HG03066 (cell line): ENCODE data around the gene EXOC3.
"Not testable (repeated sequence)": the region's sequence is repeated elsewhere in the genome, so short reads cannot be mapped to it uniquely, and the experiment has no call there.

Experiments
- ATAC-seq: cut with Tn5 transposase; IDR thresholded peaks from one replicate; pipeline ENCODE4 v1.9.1; 2021; ENCODE audit warnings: low read depth; ENCODE audit not compliant: unreplicated experiment

The EXOC3 gene

DNA sequence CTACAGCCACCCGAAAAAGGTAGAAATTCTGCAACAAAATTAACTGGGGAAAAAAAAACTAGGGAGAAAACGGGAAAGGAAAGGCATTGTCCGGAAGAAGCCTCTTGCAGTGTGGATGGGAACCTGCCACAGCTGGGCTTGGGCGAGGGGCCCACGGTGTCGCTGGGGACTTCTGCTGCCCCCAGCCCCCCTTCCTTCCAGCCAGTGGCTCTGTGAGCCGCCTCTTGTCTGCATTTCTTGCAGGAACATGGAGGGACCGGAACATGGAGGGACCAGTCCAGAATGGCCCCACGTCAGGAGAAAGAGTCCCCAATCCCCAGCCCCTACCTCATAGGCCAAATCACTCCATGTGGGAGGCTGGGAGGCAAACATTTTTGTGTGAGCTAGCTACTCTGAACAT is 36.9 kb upstream of the EXOC3 start:
- ATAC-seq, result no peak

DNA sequence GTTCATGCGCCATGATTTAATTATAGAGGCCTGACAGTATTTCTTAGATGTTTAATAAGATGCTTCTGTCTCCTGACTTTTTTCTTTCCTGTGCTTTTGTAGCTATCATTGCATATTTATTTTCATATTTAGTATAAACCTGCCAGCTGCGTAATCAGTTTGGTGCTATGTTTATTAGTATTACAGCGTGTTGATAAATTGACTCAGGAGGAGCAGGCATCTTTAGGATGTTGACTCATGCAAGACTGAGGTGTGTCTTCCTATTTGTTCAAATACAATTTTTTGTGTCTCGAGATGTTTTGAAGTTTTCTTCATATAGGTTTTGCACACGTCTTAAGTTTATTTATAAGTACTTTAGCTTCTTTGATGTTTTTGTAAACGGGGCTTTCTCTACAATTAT is 35.9 kb upstream of the EXOC3 start:
- no peak for ATAC-seq

DNA sequence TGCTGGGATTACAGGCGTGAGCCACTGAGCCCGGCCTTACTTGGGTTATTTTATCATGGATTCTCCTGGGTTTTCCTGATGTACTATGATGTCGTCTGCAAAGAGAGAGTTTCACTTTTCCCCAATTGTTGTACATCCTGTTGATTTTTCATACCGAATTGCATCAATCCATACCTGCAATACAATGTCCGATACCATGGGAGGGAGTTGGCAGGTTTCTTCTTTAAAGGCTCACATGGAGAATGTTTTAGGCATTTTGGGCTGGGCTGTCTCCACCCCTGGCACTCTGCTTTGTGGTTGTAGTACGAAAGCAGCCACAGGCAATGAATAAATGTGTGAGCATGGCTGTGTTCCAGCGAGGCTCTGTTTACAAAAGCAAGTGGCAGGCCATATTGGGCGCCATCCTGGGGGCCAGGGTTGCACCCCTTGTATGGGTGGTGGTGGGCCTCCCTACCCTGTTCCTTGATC is 35.1 kb upstream of the EXOC3 start:
- ATAC-seq, result no peak

DNA sequence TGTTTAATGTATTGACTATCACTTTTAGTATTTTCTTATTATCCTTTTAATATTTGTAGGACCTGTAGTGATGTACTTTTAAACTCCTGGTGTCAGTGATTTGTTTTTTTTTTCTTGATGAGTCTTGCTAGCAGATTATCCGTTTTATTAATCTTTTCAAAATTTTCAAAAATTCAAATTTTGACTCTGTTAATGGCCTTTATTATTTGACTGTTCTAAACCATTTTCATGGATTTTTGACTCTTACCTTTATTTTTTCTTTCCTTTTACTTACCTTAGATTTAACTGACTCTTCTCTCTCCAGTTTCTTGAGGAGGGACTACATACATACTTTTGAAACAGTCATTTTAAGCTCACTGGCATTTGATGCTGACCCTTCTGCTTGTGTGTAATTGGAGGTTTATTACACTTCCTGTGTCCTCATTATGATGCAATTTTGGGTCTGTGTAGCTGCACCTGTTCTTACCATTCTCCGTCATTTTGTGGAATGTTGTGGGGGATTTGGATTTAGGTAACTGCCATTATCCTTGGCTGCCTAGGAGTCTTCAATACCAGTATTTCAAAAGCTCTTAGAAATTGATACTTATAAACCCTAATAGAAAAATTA is 32.0 kb upstream of the EXOC3 start:
- ATAC-seq, result no peak

DNA sequence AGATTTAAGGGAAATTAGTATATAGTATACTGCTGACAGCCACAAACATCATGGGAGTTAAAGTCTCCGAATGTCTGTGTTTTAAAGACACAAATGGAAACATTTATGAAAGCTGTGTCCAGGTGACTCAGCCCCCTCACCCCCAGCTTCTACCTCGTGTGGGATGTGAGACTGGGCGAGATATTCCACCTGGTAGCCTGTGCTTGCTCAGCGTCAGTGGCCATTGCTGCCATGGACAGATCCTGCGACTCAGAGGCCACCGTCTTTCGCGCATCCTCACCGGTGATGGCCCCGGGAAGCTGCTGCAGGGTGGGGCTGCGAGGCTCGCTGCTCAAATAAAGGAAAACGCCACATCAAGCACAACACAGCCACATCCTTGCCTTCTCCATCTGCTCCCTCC is 31.2 kb upstream of the EXOC3 start:
- ATAC-seq, result no peak

DNA sequence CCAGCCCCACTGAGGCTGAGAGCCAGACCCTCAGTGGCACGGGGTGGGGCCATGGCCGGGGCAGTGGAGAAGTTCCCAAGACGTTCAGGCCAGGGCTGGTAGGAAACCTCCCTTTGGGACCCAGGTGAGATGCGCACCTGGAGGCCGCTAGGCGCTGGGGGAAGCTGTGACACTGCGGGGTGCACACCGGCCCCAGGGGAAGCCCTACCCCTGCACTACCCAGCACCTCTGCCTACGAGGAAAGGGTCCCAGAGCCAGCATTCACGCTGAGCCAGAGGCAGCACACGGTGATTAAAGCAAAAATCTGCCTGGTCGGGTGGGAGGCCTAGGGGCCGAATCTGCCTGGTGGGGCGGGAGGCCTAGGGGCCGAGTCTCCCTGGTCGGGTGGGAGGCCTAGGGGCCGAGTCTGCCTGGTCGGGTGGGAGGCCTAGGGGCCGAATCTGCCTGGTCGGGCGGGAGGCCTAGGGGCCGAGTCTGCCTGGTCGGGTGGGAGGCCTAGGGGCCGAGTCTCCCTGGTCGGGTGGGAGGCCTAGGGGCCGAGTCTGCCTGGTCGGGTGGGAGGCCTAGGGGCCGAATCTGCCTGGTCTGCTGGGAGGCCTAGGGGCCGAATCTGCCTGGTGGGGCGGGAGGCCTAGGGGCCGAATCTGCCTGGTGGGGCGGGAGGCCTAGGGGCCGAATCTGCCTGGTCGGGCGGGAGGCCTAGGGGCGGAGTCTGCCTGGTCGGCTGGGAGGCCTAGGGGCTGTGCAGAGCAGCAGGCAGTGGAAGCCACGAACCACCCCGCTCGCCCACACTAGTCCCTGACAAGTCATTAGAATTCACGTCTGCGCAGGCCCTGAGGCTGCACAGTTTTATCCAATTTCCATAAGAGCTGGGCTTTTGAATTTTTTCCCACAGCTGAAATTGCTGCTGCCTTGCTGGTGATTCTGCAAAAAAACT is 27.7 kb upstream of the EXOC3 start:
- not testable (repeated sequence) for ATAC-seq

DNA sequence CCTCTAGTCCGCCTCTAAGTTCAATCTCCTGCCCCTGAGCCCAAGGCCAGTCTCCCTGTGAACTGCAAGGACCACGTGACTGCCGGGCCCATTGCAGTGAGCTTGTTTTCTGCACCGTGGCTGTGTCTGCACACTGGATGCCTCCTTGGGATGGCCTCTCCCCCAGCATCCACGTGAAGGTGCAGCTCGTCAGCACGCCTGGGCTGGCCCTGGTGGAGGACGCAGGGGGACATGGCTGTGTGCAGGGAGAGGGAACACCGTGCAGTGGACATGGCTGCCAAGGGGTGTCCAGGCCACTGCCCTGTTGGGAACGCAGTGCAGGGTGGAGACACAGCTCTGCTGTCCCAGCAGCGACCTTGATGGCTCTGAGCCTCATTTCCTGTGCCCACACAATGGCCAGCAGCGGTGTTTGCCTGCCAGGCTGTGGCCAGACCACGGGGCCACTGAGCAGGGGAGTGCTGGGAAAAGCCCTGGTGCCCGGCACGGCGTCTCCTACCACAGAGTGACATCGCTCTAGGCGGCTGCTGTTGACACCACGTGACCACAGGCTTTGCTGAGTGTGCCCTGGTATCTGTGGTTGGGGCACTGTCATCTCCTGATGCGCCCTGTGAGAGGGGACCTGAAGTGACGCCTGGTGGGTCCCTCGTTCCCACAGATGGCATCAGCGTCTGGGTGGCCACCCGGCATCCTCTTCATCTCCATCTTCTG is 26.9 kb upstream of the EXOC3 start:
- ATAC-seq, result no peak

DNA sequence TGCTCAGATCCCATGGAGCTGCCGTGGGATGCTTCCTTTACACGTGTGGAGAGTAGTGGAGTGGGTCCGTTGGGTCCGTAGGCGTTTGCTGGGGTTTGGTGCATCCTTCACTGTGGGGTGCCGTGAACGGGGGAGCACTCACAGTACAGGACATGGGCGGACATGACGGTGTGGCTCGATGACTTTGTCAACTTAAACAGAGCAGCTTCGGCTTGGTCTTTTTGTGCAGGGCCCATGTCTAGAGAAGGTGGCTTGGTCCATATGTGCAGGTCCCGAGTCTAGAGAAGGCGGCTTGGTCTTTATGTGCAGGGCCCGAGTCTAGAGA is 26.4 kb upstream of the EXOC3 start:
- ATAC-seq, result no peak

DNA sequence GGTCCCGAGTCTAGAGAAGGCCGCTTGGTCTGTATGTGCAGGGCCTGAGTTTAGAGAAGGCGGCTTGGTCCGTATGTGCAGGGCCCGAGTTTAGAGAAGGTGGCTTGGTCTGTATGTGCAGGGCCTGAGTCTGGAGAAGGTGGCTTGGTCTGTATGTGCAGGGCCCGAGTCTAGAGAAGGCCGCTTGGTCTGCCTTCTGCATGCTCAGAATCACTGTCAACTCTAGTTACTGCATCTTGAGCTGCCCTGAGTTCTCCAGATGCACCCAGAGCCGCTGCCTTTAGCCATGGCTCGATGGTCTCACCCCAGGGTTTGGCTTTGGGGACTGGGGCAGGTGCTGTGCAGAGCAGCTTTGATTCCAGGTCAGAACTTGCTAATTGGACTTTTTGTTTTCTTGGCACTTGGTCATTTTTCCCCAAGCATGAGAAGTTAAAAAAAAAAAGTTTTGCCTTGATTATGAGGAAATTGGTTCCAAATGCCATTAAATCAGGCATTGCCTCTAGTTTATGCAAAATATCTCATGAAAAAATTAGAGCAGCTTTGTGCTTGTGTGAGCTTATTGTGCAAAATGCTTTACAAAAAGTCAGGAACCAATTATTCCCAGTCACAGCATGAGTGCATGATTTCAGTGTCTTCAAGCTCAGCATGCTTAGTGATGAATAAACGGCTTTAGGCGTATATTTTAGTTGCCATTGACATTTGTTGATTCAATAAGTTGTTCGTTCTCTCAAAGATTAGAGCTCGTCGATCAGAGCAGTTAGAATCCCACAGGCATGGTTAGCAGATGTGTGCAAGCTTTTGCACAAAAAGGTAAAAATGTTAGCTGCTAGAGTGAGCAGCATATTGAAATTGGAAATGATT is 25.4 kb upstream of the EXOC3 start:
- no peak for ATAC-seq

DNA sequence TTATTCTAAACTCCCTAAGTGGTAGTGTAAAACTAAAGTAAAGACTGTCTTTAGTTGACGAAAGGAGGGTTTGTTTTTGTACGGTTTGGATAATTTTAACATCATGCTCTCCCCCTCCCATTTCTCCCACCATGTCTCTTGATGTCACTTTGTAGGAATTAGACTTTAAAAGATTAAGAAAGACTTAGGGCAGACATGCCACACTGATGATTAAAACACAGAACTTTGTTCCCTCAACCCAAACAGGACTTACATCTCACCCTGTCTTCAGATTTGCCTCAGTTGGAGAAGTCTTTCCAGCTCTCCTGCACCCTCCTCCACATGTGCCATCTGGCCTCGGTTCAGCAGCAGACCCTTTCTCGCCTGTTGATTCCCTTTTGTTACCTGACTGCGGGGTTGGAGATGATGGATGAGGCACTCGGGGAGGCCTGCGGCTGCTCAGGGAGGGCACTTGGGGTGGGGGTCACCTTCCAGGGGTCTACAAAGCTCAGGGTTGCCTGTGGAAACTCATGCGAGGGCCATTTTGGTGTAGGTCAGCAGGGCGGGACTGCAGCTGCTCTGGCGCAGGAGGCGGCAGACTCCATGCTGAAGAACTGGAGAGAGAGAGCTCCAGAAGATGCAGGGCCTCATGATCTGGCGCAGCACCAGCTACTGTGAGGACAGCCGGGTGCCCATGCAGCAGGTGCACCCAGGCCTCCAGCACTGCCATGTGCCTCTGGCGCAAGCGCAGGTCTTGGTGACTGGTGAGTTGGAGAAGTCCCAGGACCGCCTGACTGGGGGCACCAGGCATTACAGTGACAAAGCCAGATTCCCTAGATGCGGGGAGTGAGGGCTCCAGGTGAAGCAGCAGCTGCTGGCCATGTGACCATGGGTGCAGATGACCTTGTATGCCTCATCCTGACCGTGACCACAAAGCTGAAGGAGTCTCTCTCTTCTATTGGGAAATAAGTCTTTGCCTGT is 24.5 kb upstream of the EXOC3 start:
- no peak for ATAC-seq

DNA sequence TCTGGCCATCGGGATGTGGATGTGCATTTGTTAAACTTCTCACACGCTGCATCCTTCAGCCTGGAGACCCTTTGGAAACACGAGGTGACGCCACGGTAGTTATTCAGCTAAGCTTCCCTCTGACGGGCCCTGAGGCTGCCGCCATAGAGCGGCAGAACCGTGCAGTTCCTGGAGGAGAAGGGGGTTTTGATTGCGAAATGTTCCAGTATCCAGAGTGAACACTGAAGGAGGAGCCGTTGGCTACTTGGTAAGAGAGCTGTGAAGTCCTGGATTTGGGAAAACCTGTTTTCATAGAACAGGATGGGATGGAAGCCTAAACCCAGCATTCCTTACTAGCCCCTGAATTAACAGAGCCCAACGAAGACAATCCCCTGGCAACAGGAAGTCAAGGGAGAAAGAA is 23.0 kb upstream of the EXOC3 start:
- no peak for ATAC-seq

DNA sequence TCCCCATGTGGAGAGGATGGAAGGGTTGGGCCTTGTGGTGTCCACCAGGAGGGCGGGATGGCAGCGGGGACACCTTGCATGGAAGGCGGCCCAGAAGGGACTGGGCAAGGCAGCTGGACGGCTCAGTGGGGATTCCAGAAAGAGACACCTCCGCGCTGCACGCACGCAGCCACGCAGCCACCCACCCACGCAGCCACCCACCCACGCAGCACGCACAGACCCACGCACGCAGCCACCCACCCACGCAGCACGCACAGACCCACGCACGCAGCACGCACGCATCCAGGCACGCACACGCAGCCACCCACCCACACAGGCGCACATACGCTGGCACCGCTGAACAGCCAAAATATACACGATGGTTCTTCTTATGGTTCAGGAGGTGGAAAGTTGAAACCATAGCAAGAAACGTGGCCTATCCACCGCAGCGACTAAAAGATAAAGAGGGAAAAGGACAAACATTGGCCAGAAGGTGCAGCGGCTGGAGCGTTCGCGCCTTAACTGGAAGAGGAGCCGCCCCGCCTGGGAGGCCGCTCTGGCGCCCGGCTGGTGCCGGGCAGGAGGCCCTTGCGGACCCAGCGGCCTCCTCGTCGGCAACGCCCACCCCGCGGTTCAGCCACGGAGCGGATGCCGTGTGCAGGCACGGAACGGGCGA is 22.2 kb upstream of the EXOC3 start:
- no peak for ATAC-seq

DNA sequence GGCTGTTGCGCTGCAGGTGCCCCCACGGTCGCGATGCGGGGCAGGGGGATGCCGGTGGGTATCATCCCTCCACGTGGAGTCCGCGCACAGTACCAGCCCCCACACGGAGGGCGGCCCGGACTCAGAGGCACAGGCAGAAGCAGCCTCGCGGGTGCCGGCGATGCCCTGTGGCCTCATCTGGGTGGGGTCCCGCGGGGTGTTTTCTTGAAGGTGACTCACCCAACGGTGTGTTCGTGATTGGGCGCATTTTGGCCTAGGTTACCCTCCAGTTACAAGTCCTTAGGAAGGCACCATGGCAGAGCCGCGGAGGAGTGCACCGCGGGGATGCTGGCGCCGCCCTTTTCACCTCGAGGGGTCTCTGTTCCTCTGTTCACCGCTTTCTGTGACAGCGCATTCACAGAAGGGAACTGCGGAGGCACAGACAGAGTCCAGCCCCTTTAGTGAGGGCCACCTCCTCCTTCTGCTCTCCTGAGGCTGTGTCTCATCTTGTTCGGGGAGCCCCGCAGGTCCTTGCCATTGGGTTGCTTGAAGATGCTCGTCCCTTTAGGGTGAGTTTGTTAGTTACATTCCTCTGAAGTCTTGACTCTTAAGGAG is 21.6 kb upstream of the EXOC3 start:
- no peak for ATAC-seq

DNA sequence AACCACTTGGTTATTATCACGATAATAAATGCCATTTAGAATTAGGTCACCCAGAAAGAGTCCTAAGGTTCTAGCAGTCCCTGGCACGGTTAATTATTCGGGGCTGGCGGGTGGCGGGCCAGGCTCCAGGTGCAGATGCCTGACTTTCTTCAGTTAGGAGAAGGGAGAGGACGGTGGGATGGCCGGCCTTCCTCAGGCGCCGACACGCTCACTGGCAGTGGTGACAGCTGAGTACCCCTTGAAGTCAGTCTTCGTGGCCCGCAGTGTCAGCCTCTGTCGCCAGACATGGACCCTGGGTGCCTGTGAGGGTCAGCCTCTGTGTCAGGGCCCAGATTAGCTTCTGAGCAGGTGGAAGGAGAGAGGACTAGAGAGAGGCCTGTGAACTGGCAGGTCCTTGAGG is 21.1 kb upstream of the EXOC3 start:
- no peak for ATAC-seq

DNA sequence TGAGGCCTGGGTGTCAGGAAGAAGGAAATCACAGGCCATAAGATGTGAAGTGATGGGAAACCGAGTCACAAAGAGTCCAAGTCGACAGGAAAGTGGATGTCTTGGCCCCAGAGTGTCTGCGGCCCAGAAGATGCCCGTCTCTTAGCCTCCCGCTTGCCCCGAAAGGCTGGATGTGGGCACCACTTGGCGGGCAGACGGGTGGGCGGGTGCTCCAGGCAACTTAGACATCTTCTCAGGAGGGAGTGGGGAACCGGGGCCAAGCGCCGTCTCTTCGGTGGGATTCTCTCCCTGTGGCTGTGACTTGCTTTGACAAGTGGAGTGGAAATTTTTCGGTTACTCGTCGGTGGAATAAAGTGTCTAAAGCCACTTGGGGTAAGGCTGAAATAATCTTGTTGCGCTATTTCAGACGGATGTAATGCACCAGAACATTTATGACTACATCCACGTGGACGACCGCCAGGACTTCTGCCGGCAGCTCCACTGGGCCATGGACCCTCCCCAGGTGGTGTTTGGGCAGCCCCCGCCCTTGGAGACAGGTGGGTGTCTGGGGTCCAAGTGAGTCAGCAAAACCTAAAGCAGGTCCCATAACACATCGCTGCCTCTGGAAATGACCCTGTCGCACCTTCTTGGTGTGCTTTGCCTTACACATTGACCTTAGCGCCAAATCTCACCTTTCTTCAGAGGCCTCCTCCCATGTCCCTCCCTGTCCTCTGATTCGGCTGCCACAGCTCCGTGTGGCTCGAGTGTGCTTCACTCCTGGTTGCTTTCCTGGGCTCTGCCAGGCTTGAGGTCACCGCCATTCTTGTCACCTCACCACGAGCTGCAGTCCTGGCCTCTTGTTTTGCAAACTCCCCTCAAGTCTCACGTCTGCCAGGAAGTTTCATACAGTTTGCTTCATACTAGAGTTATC is 20.4 kb upstream of the EXOC3 start:
- no peak for ATAC-seq

DNA sequence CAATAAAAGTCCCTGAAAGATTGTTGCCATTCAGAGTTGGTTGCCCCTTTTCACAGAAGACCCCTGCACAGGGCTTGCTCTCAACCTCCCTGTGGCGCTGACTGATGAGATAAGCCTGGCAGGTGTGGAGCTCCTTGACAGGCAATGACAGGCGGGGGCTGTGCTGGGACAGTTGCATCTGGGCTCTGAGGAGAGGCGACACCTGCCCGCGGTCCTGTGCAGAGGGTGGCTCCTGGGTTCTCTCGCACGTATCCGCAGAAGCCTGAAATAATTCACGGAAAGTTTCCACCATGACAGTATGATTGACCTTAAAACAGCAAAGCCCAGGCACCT is 19.8 kb upstream of the EXOC3 start:
- ATAC-seq, result no peak

DNA sequence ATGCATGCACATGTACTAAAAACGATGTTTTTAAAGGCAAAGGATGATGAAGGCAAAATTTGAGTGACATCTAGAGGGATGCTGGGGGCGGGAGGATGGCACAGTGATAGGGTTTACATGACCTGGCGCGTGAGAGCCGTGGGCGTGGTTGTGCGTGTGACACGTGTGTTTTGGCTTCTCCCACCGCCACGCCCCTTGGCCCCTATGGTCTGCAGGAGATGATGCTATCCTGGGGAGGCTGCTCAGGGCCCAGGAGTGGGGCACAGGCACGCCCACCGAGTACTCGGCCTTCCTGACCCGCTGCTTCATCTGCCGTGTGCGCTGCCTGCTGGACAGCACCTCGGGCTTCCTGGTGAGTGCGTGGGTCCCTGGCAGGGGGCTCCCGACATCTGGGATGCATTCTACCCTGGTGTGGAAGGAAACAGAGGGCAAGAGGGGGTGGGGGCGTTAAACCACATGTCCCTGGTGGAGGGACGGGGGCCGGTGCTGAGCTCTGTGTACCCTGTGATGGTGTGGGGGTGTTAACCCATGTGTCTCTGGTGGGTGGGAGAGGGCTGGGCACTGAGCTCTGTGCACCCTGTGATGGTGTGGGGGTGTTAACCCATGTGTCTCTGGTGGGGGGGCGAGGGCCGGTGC is 19.2 kb upstream of the EXOC3 start:
- ATAC-seq, result no peak
